ENCODE results near the gene SLC9C2. TPM values are rescaled to one million over a fixed set of nuclear protein-coding genes. Genes with fewer than 3 reads are reported as not detected.

Gene SLC9C2
- polyA plus RNA-seq, 1 donor from 2014 or later: 0.31 TPM

DNA sequence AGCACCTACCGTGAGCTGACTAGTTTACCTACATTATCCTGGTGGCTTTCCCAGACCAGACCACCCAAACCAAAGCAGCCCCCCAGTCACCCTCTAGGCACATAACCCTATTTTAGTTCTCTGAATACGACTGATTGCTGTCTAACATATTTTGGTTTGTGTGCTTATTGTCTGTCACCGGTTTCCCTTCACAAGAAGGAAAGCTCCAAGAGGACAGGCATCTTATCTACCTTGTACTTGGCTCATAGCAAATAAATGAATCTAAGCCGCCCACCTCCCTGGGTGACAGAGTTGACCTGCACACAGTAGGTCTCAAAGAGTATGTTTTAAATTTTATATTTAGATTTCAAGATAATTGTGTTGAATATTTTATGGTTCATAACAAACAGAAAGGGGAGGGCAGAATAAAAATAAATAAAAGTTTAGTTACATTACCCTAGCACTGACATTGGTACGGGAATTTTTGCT lies 126.6 kb downstream of the SLC9C2 start:
- H3K9me3 ChIP-seq (ENCODE audit: low read length): no peaks in the 10 kb centered on the region
- peak overlapping the region; percentile 40 for H3K4me2 ChIP-seq (ENCODE audit: low read length)
- peak overlapping the region; percentile 97 for H3K4me3 ChIP-seq (ENCODE audit: low read length)
- no peaks in the 10 kb centered on the region for H4K20me1 ChIP-seq (ENCODE audit: insufficient read depth)
- no peaks in the 10 kb centered on the region for H3K9me2 ChIP-seq (ENCODE audit: insufficient read depth, low read length)
- H2AFZ ChIP-seq (ENCODE audit: low read depth, low read length): peak overlapping the region; percentile 93
- H3K79me2 ChIP-seq (replicated peaks; ENCODE audit: insufficient read depth, low read length): peaks cover 18% of the 10 kb centered on the region
- peaks cover 1% of the 10 kb centered on the region for H3K36me3 ChIP-seq (ENCODE audit: insufficient read depth, low read length)
- no peaks in the 10 kb centered on the region for H3F3A ChIP-seq (ENCODE audit: insufficient read depth, low read length, poor library complexity, severe bottlenecking)
- TF ChIP-seq RAD21 (conservative IDR thresholded peaks at IDR 0.05) (no peak), POLR2AphosphoS5 (IDR thresholded peaks at IDR 0.05) (no peak), EZH2 (IDR thresholded peaks at IDR 0.05; ENCODE audit: borderline replicate concordance, insufficient read depth, low read length, poor library complexity, severe bottlenecking) (no peak), SMC3 (conservative IDR thresholded peaks at IDR 0.05; ENCODE audit: poor library complexity) (no peak), TAF1 (IDR thresholded peaks at IDR 0.05; ENCODE audit: low read depth) (no peak), MXI1 (conservative IDR thresholded peaks at IDR 0.05; ENCODE audit: poor library complexity, severe bottlenecking) (no peak), EP300 (conservative IDR thresholded peaks at IDR 0.05; ENCODE audit: poor library complexity, severe bottlenecking) (no peak)
- TF ChIP-seq, protein P1, sequence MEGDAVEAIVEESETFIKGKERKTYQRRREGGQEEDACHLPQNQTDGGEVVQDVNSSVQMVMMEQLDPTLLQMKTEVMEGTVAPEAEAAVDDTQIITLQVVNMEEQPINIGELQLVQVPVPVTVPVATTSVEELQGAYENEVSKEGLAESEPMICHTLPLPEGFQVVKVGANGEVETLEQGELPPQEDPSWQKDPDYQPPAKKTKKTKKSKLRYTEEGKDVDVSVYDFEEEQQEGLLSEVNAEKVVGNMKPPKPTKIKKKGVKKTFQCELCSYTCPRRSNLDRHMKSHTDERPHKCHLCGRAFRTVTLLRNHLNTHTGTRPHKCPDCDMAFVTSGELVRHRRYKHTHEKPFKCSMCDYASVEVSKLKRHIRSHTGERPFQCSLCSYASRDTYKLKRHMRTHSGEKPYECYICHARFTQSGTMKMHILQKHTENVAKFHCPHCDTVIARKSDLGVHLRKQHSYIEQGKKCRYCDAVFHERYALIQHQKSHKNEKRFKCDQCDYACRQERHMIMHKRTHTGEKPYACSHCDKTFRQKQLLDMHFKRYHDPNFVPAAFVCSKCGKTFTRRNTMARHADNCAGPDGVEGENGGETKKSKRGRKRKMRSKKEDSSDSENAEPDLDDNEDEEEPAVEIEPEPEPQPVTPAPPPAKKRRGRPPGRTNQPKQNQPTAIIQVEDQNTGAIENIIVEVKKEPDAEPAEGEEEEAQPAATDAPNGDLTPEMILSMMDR (IDR thresholded peaks at IDR 0.05; ENCODE audit: poor library complexity, severe bottlenecking): no peak
- TF ChIP-seq, protein P2, sequence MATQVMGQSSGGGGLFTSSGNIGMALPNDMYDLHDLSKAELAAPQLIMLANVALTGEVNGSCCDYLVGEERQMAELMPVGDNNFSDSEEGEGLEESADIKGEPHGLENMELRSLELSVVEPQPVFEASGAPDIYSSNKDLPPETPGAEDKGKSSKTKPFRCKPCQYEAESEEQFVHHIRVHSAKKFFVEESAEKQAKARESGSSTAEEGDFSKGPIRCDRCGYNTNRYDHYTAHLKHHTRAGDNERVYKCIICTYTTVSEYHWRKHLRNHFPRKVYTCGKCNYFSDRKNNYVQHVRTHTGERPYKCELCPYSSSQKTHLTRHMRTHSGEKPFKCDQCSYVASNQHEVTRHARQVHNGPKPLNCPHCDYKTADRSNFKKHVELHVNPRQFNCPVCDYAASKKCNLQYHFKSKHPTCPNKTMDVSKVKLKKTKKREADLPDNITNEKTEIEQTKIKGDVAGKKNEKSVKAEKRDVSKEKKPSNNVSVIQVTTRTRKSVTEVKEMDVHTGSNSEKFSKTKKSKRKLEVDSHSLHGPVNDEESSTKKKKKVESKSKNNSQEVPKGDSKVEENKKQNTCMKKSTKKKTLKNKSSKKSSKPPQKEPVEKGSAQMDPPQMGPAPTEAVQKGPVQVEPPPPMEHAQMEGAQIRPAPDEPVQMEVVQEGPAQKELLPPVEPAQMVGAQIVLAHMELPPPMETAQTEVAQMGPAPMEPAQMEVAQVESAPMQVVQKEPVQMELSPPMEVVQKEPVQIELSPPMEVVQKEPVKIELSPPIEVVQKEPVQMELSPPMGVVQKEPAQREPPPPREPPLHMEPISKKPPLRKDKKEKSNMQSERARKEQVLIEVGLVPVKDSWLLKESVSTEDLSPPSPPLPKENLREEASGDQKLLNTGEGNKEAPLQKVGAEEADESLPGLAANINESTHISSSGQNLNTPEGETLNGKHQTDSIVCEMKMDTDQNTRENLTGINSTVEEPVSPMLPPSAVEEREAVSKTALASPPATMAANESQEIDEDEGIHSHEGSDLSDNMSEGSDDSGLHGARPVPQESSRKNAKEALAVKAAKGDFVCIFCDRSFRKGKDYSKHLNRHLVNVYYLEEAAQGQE (IDR thresholded peaks at IDR 0.05; ENCODE audit: borderline replicate concordance): no peak
- peak overlapping the region; percentile 74 for H3K9ac ChIP-seq (ENCODE audit: low read length)
- peak overlapping the region; percentile 57 for H3K27ac ChIP-seq (ENCODE audit: low read length)
- H3K27me3 ChIP-seq (ENCODE audit: insufficient read depth, low read depth, low read length): no peaks in the 10 kb centered on the region

DNA sequence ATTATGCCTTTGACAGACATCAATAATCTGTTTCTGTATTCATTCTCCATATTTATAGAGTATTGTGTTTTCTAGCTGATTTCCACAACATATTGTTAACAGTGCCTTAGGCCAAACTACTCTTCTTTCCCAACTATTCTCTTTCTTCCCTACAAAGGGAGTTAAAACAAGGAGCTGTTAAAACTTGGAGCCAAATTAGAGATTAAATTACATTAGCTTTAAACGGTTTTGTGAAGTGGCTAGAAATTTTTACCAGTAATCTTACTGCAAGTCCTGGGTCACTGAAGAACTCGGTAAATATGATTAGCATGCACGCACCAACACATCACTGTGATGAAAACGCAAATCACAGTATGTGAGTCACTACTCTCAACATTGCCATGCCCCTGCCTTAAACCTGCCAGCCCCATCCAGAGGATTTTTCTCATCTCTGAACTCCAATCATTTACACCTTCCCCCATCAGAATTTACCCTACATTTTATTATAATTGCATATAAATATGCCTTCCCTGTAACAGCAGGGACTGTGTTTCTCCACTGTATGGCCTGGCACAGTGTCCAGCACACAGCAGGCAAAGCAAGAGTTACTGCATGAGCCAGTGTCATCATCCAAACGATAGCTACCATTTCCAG lies 127.2 kb downstream of the SLC9C2 start:
- no peak overlapping the region for H3K27ac ChIP-seq (ENCODE audit: low read length)
- no peak overlapping the region for H3K9ac ChIP-seq (ENCODE audit: low read length)
- no peaks in the 10 kb centered on the region for H3K36me3 ChIP-seq (ENCODE audit: insufficient read depth, low read length)
- H3K4me3 ChIP-seq (ENCODE audit: low read length): peak overlapping the region; percentile 97
- peaks cover 18% of the 10 kb centered on the region for H3K79me2 ChIP-seq (replicated peaks; ENCODE audit: insufficient read depth, low read length)
- H2AFZ ChIP-seq (ENCODE audit: low read depth, low read length): no peak overlapping the region
- TF ChIP-seq, protein P1 (IDR thresholded peaks at IDR 0.05; ENCODE audit: poor library complexity, severe bottlenecking): no peak
- TF ChIP-seq TAF1 (IDR thresholded peaks at IDR 0.05; ENCODE audit: low read depth) (no peak), EZH2 (IDR thresholded peaks at IDR 0.05; ENCODE audit: borderline replicate concordance, insufficient read depth, low read length, poor library complexity, severe bottlenecking) (no peak), POLR2AphosphoS5 (IDR thresholded peaks at IDR 0.05) (no peak), RAD21 (conservative IDR thresholded peaks at IDR 0.05) (no peak), SMC3 (conservative IDR thresholded peaks at IDR 0.05; ENCODE audit: poor library complexity) (no peak), EP300 (conservative IDR thresholded peaks at IDR 0.05; ENCODE audit: poor library complexity, severe bottlenecking) (no peak), MXI1 (conservative IDR thresholded peaks at IDR 0.05; ENCODE audit: poor library complexity, severe bottlenecking) (no peak)
- TF ChIP-seq, protein P2 (IDR thresholded peaks at IDR 0.05; ENCODE audit: borderline replicate concordance): no peak
- no peak overlapping the region for H3K4me2 ChIP-seq (ENCODE audit: low read length)
- H3F3A ChIP-seq (ENCODE audit: insufficient read depth, low read length, poor library complexity, severe bottlenecking): no peaks in the 10 kb centered on the region
- no peaks in the 10 kb centered on the region for H3K27me3 ChIP-seq (ENCODE audit: insufficient read depth, low read depth, low read length)
- H4K20me1 ChIP-seq (ENCODE audit: insufficient read depth): no peaks in the 10 kb centered on the region
- H3K9me3 ChIP-seq (ENCODE audit: low read length): no peaks in the 10 kb centered on the region
- H3K9me2 ChIP-seq (ENCODE audit: insufficient read depth, low read length): no peaks in the 10 kb centered on the region

Data from neural cell (in vitro differentiated cells).